Neural cell (in vitro differentiated cells): ENCODE data around the gene CARD14.

Source experiments
- EP300 ChIP-seq: fragments of 450-650 bp; conservative IDR thresholded peaks from 2 replicates; pipeline ENCODE4 v1.6.1; 2014; ENCODE audit warnings: antibody characterized with exemption, mild to moderate bottlenecking, moderate library complexity; ENCODE audit not compliant: poor library complexity, severe bottlenecking
- EZH2 ChIP-seq: fragments of 200-600, 300-800 bp; shearing (Covaris generic), sonication (generic); IDR thresholded peaks from 2 replicates; pipeline ENCODE4 v1.6.1; 2014; ENCODE audit warnings: antibody characterized with exemption, low read length, borderline replicate concordance, mild to moderate bottlenecking; ENCODE audit not compliant: insufficient read depth, poor library complexity, severe bottlenecking
- MXI1 ChIP-seq: fragments of 450-650 bp; conservative IDR thresholded peaks from 2 replicates; pipeline ENCODE4 v1.6.1; 2014; ENCODE audit warnings: antibody characterized with exemption, mild to moderate bottlenecking; ENCODE audit not compliant: poor library complexity, severe bottlenecking
- POLR2AphosphoS5 ChIP-seq: IDR thresholded peaks from 2 replicates; pipeline ENCODE4 v1.6.1; 2012
- RAD21 ChIP-seq: fragments of 450-650 bp; conservative IDR thresholded peaks from 2 replicates; pipeline ENCODE4 v1.6.1; 2014; ENCODE audit warnings: antibody characterized with exemption, mild to moderate bottlenecking, moderate library complexity
- SMC3 ChIP-seq: fragments of 450-650 bp; conservative IDR thresholded peaks from 2 replicates; pipeline ENCODE4 v1.6.1; 2014; ENCODE audit warnings: antibody characterized with exemption, mild to moderate bottlenecking, moderate library complexity; ENCODE audit not compliant: poor library complexity
- TAF1 ChIP-seq: IDR thresholded peaks from 2 replicates; pipeline ENCODE4 v1.6.1; 2012; ENCODE audit warnings: low read depth
- TF ChIP-seq, protein P1 (sequence below): fragments of 450-650 bp; IDR thresholded peaks from 2 replicates; pipeline ENCODE4 v1.5.1; 2014; ENCODE audit warnings: antibody characterized with exemption, mild to moderate bottlenecking, moderate library complexity; ENCODE audit not compliant: poor library complexity, severe bottlenecking
- TF ChIP-seq, protein P2 (sequence below): IDR thresholded peaks from 2 replicates; pipeline ENCODE4 v1.6.1; 2012; ENCODE audit warnings: borderline replicate concordance

DNA sequence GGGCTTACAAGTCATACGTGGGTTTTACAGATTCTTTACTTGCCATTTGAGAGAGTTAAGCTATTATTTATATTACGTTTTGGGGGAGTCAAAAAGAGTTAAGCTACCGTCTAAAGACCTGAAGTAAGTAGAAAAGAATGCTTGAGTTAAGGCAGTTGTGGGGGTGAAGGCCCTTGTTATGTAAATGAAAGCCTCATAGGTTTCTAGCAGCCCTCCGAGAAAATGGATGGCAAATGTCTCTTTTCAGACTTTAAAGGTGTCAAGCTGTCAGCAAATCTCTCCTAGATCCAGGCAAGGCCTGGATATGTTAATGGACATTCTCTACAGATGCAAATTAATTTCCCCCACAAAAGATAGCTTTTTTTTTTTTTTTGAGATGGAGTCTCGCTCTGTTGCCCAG is 15.7 kb upstream of the CARD14 start:
- TF ChIP-seq SMC3 (no peak), RAD21 (no peak), EZH2 (no peak), EP300 (no peak), POLR2AphosphoS5 (no peak), MXI1 (no peak), TAF1 (no peak)
- TF ChIP-seq, protein P1, sequence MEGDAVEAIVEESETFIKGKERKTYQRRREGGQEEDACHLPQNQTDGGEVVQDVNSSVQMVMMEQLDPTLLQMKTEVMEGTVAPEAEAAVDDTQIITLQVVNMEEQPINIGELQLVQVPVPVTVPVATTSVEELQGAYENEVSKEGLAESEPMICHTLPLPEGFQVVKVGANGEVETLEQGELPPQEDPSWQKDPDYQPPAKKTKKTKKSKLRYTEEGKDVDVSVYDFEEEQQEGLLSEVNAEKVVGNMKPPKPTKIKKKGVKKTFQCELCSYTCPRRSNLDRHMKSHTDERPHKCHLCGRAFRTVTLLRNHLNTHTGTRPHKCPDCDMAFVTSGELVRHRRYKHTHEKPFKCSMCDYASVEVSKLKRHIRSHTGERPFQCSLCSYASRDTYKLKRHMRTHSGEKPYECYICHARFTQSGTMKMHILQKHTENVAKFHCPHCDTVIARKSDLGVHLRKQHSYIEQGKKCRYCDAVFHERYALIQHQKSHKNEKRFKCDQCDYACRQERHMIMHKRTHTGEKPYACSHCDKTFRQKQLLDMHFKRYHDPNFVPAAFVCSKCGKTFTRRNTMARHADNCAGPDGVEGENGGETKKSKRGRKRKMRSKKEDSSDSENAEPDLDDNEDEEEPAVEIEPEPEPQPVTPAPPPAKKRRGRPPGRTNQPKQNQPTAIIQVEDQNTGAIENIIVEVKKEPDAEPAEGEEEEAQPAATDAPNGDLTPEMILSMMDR, result no peak
- TF ChIP-seq, protein P2, sequence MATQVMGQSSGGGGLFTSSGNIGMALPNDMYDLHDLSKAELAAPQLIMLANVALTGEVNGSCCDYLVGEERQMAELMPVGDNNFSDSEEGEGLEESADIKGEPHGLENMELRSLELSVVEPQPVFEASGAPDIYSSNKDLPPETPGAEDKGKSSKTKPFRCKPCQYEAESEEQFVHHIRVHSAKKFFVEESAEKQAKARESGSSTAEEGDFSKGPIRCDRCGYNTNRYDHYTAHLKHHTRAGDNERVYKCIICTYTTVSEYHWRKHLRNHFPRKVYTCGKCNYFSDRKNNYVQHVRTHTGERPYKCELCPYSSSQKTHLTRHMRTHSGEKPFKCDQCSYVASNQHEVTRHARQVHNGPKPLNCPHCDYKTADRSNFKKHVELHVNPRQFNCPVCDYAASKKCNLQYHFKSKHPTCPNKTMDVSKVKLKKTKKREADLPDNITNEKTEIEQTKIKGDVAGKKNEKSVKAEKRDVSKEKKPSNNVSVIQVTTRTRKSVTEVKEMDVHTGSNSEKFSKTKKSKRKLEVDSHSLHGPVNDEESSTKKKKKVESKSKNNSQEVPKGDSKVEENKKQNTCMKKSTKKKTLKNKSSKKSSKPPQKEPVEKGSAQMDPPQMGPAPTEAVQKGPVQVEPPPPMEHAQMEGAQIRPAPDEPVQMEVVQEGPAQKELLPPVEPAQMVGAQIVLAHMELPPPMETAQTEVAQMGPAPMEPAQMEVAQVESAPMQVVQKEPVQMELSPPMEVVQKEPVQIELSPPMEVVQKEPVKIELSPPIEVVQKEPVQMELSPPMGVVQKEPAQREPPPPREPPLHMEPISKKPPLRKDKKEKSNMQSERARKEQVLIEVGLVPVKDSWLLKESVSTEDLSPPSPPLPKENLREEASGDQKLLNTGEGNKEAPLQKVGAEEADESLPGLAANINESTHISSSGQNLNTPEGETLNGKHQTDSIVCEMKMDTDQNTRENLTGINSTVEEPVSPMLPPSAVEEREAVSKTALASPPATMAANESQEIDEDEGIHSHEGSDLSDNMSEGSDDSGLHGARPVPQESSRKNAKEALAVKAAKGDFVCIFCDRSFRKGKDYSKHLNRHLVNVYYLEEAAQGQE, result no peak
